Inferior parietal cortex (tissue), 1 donor: ENCODE measurements around the gene POLR2J3.
"Not testable (repeated sequence)": the region's sequence is repeated elsewhere in the genome, so short reads cannot be mapped to it uniquely, and the experiment has no call there.

Experiments
- DNase-seq: peaks from one replicate; pipeline ENCODE4 v3.0.0-alpha.2; 2016; ENCODE audit errors: extremely low spot score

POLR2J3 gene

GRCh38 chr7:102520797-102521196 is 51.6 kb downstream of the POLR2J3 start:
- DNase-seq = not testable (repeated sequence)

GRCh38 chr7:102517550-102518147 is 54.7 kb downstream of the POLR2J3 start, which contains the start of gene RASA4B:
TSS of gene RASA4B (minus strand) at chr7:102517777. CDS start at chr7:102517710, 67 bp downstream.
- DNase-seq = not testable (repeated sequence)
